Endothelial cell of umbilical vein (primary cell): ENCODE data around the gene UBASH3A. TPM values are rescaled to one million over a fixed set of nuclear protein-coding genes. Genes with fewer than 3 reads are reported as not detected.

Experiments used
- BruUV-seq: library from RNA; stranded (reverse); fragments of 400-500 nt; replicated peaks from 2 replicates; lab custom pipeline; 2021; lab: Mats Ljungman, UMichigan
- CTCF ChIA-PET: fragments of 300-600, 350-600 bp; sonication (Branson Sonifier 250); formaldehyde crosslinking; loops from one replicate; lab custom pipeline; 2021; ENCODE audit warnings: antibody characterized with exemption, inconsistent platforms; lab: Charles Lee
- POLR2A ChIA-PET: fragments of 300-600, 350-600 bp; sonication (Branson Sonifier 250); formaldehyde crosslinking; loops from one replicate; lab custom pipeline; 2021; ENCODE audit warnings: antibody characterized with exemption, inconsistent platforms; lab: Charles Lee
- DNase-seq: peaks from one replicate; pipeline ENCODE4 v3.0.0-alpha.2; 2011; ENCODE audit warnings: low read depth, low spot score
- FAIRE-seq: peaks from 2 replicates; lab custom pipeline; 2011; peaks lifted over from hg19 to GRCh38; lab: Jason Lieb, UNC
- H2AFZ ChIP-seq: 2 replicates; pipeline ENCODE4 v1.6.0; 2012; ENCODE audit warnings: low read depth, low read length, control low read depth, inconsistent platforms
- H3K27ac ChIP-seq: 2 replicates; pipeline ENCODE4 v1.5.1; 2011; ENCODE audit warnings: low read depth, mild to moderate bottlenecking, control low read depth, low read length, moderate library complexity; ENCODE audit not compliant: insufficient read depth
- H3K27me3 ChIP-seq, 2 experiments: 2 replicates each; pipeline versions ENCODE4 v1.6.0 to v1.6.1; 2011; ENCODE audit warnings: low read length in 2 of 2, mixed read lengths in 1 of 2; ENCODE audit not compliant: control insufficient read depth in 2 of 2, insufficient read depth in 2 of 2
- H3K36me3 ChIP-seq, 2 experiments: 2 replicates in 1 of 2; 3 replicates in 1 of 2; pipeline ENCODE4 v1.5.1; 2011; ENCODE audit warnings: low read length in 2 of 2, mild to moderate bottlenecking in 1 of 2, moderate library complexity in 1 of 2; ENCODE audit not compliant: control insufficient read depth in 2 of 2, insufficient read depth in 2 of 2; ENCODE audit errors: extremely low read depth in 1 of 2
- H3K4me1 ChIP-seq: 3 replicates; pipeline ENCODE4 v1.5.1; 2011; ENCODE audit warnings: mild to moderate bottlenecking, low read length; ENCODE audit not compliant: control insufficient read depth, insufficient read depth; ENCODE audit errors: extremely low read depth
- H3K4me2 ChIP-seq: 2 replicates; pipeline ENCODE4 v1.6.1; 2011; ENCODE audit warnings: low read length, control low read depth, mixed read lengths; ENCODE audit not compliant: insufficient read depth
- H3K4me3 ChIP-seq, 3 experiments: fragments of 200-600 bp in 1 of 3; sonication (generic), shearing (Covaris generic) in 1 of 3; replicated peaks in 1 of 3; 2 replicates each; pipeline ENCODE4 v1.5.1; 2011 to 2016; ENCODE audit warnings: control low read depth in 3 of 3, low read length in 3 of 3, mild to moderate bottlenecking in 2 of 3, inconsistent platforms in 1 of 3, low read depth in 1 of 3, moderate library complexity in 1 of 3; ENCODE audit not compliant: insufficient read depth in 1 of 3
- H3K79me2 ChIP-seq: 2 replicates; pipeline ENCODE4 v1.6.0; 2012; ENCODE audit warnings: low read length, inconsistent platforms; ENCODE audit not compliant: control insufficient read depth, insufficient read depth
- H3K9ac ChIP-seq: replicated peaks from 2 replicates; pipeline ENCODE3; 2011; ENCODE audit warnings: low read length, control low read depth; ENCODE audit not compliant: insufficient read depth; ENCODE audit errors: extremely low read depth
- H3K9me1 ChIP-seq: replicated peaks from 3 replicates; pipeline ENCODE4 v1.6.0; 2011; ENCODE audit warnings: mild to moderate bottlenecking, low read length; ENCODE audit not compliant: control insufficient read depth, insufficient read depth; ENCODE audit errors: extremely low read depth
- H3K9me3 ChIP-seq: replicated peaks from 2 replicates; pipeline ENCODE4 v1.5.1; 2012; ENCODE audit warnings: low read length, inconsistent platforms; ENCODE audit not compliant: control insufficient read depth, insufficient read depth
- H4K20me1 ChIP-seq: replicated peaks from 2 replicates; pipeline ENCODE3; 2011; ENCODE audit warnings: mild to moderate bottlenecking, low read length; ENCODE audit not compliant: control insufficient read depth, insufficient read depth; ENCODE audit errors: extremely low read depth
- CTCF ChIP-seq, 2 donors: IDR thresholded peaks; 1 replicate in 1 of 2; 2 replicates in 1 of 2; pipeline ENCODE4 v1.5.1; 2011; ENCODE audit warnings: low read length in 2 of 2, mild to moderate bottlenecking in 2 of 2, moderate library complexity in 2 of 2, control low read depth in 1 of 2, inconsistent platforms in 1 of 2, low read depth in 1 of 2; ENCODE audit not compliant: insufficient read depth in 1 of 2; ENCODE audit errors: extremely low read depth in 1 of 2
- EZH2 ChIP-seq: IDR thresholded peaks from 2 replicates; pipeline ENCODE4 v1.6.1; 2012; ENCODE audit warnings: borderline replicate concordance, low read depth, mild to moderate bottlenecking, moderate library complexity, low read length, inconsistent platforms; ENCODE audit not compliant: severe bottlenecking
- FOS ChIP-seq: IDR thresholded peaks from 2 replicates; pipeline ENCODE4 v1.6.1; 2011; ENCODE audit warnings: mild to moderate bottlenecking, low read length, moderate library complexity, borderline replicate concordance; ENCODE audit not compliant: insufficient read depth
- GATA2 ChIP-seq: IDR thresholded peaks from 2 replicates; pipeline ENCODE4 v1.7.0; 2011; ENCODE audit warnings: low read depth, mild to moderate bottlenecking, moderate library complexity, mixed read lengths, low read length; ENCODE audit not compliant: insufficient read length, insufficient read depth
- JUN ChIP-seq: IDR thresholded peaks from 2 replicates; pipeline ENCODE4 v1.6.1; 2011; ENCODE audit warnings: borderline replicate concordance, low read depth; ENCODE audit not compliant: insufficient read length, insufficient read depth
- MYC ChIP-seq: IDR thresholded peaks from one replicate; pipeline ENCODE4 v1.6.1; 2011; ENCODE audit warnings: mild to moderate bottlenecking, low read depth, low read length
- POLR2A ChIP-seq: IDR thresholded peaks from 2 replicates; pipeline ENCODE4 v1.6.1; 2012; ENCODE audit warnings: low read depth, mild to moderate bottlenecking, control low read depth, low read length
- POLR2AphosphoS5 ChIP-seq: IDR thresholded peaks from 2 replicates; pipeline ENCODE4 v1.6.1; 2012; ENCODE audit warnings: low read depth, mild to moderate bottlenecking, control low read depth, low read length, moderate library complexity; ENCODE audit not compliant: insufficient read depth
- dilution Hi-C: fragments of 300-500 bp; cut with MboI; formaldehyde crosslinking; loops from one replicate; pipeline ENCODE4 v1.15.0; 2019; ENCODE audit warnings: low sequenced_read_pairs; ENCODE audit not compliant: extremely low pct_ligation_motif_present
- intact Hi-C: fragments of 100-400 bp; cut with micrococcal nuclease; formaldehyde crosslinking; loops from one replicate; pipeline ENCODE4 v1.10.0; 2022
- polyA plus RNA-seq, 4 experiments: library from polyadenylated mRNA; depleted of rRNA in 3 of 4; stranded (reverse) in 3 of 4; unstranded in 1 of 4; fragments of >200 nt; gene quantifications; 2 replicates each; pipeline versions ENCODE4 v1.2.1 to v1.2.3, GENCODE V29; 2011 to 2012; ENCODE audit warnings: missing spikeins in 1 of 4
- total RNA-seq: library from RNA; stranded (reverse); gene quantifications from 2 replicates; pipeline ENCODE4 v1.2.3, GENCODE V29; 2021
- TF ChIP-seq, protein P1 (sequence below): IDR thresholded peaks from 2 replicates; pipeline ENCODE4 v1.6.1; 2011; ENCODE audit not compliant: insufficient read depth, insufficient read length

Gene UBASH3A
- total and polyA plus RNA-seq, 2 donors (not counting 3 experiments of a cell fraction or from before 2014, with no cell fraction given), result not detected

- CTCF ChIA-PET, result no interaction called here
- DNase-seq, result no peak
Observed at GRCh38 chr21:42492201-42492600, 88.5 kb downstream of the UBASH3A start.

More at GRCh38 chr21:42492201-42492600, 88.5 kb downstream of the UBASH3A start:
- intact Hi-C loops (no loop called here), dilution Hi-C loops (no loop called here)
- Histone ChIP-seq H3K9me1 (no peaks in the 10 kb centered on the region), H3K9me3 (no peaks in the 10 kb centered on the region), H3K4me3 (no peak overlapping the region), H4K20me1 (no peaks in the 10 kb centered on the region), H3K9ac (no peak overlapping the region), H3K27ac (no peak overlapping the region), H3K27me3 (peaks cover 12% of the 10 kb centered on the region in 2 experiments), H3K4me2 (no peak overlapping the region), H3K36me3 (no peaks in the 10 kb centered on the region), H3K79me2 (no peaks in the 10 kb centered on the region), H2AFZ (no peak overlapping the region), H3K4me1 (peaks cover 13% of the 10 kb centered on the region)
- TF ChIP-seq CTCF (IDR thresholded peaks at IDR 0.05; ENCODE audit: extremely low read depth in 1 of 2, insufficient read depth in 1 of 2, low read depth in 1 of 2, low read length in 2 of 2) (no peak), MYC (no peak), FOS (no peak), POLR2A (no peak), JUN (no peak), GATA2 (no peak), EZH2 (no peak), POLR2AphosphoS5 (no peak)
- TF ChIP-seq, protein P1, sequence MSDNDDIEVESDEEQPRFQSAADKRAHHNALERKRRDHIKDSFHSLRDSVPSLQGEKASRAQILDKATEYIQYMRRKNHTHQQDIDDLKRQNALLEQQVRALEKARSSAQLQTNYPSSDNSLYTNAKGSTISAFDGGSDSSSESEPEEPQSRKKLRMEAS, result no peak
- no peak for FAIRE-seq
- POLR2A ChIA-PET, result no interaction called here
- no TSS peak for BruUV-seq
